CD4-positive, alpha-beta T cell treated with Interleukin-4 for 4 hours (primary cell): Measurements from ENCODE around the gene RIT1.
"Not testable (repeated sequence)": the region's sequence is repeated elsewhere in the genome, so short reads cannot be mapped to it uniquely, and the experiment has no call there.

Experiments used
- DNase-seq: peaks from one replicate; pipeline ENCODE4 v3.0.0-alpha.2; 2020

Gene RIT1

DNA sequence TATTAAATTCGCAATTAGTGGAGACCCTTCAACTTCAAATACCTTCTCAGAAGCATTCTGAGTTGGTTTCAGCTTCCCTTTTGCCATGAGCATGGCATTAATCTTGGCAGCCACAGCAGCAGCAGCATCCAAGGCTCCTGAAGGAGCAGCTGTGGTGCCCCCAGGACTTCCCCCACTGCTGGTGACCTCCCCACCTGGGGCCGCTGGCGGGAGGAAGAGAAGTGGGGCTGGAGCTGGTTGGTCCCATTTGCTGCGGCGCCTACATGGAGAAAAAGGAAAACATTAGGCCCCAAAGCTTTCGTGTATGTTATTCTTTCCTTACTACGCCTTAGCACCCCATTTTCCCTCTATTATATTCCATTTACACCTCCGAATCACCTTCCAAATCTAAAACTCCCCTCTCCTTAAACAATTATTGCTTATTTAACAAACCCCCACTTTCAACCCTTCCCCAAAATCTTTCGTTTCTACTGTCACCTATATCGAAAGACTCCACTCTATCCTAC is 22.5 kb upstream of the RIT1 start:
- no peak for DNase-seq

GRCh38 chr1:155932487-155932886 is 21.3 kb upstream of the RIT1 start:
- DNase-seq, result no peak

- DNase-seq, result no peak
Observed at GRCh38 chr1:155932081-155932480, 20.9 kb upstream of the RIT1 start.

DNA sequence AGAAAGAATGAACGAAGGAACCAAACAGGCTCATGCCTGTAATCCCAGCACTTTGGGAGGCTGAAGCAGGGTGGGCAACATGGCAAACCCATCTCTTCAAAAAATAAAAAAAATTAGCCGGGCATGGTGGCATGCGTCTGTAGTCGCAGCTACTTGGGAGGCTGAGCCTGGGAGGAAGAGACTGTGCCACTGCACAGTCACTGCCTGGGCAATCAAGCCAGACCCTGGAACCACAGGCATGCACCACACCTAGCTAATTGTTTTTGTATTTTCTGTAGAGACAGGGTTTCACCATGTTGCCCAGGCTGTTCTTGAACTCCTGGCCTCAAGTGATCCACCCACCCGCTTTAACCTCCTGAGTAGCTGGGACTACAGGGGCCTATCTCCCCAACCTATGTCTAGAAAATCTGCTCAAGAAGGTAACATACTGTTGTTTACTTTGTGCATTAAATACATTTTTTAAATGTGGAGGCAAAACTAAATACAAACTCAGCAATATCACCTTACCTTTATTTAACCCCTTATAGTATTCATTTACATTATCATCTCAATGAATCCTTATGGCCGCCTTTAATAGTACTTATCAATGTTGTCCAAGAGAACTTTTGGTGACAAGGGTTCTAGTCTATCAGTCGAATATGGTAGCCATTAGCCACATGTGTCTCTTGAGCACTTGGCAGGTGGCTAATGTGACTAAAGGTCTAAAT is 20.3 kb upstream of the RIT1 start:
- DNase-seq, result no peak

DNA sequence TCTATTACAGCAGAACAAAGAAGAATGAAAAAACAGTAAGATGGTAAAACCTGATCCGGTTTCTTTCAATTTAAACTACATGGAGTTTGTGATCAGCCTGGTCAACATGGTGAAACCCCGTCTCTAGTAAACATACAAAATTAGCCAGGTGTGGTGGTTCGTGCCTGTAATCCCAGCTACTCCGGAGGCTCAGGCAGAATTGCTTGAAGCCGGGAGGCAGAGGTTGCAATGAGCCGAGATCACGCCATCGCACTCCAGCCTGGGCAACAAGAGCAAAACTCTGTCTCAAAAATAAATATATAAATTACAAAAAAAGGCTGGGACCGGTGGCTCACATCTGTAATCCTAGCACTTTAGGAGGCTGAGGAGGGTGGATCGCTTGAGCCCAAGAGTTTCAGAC is 19.6 kb upstream of the RIT1 start:
- not testable (repeated sequence) for DNase-seq

DNA sequence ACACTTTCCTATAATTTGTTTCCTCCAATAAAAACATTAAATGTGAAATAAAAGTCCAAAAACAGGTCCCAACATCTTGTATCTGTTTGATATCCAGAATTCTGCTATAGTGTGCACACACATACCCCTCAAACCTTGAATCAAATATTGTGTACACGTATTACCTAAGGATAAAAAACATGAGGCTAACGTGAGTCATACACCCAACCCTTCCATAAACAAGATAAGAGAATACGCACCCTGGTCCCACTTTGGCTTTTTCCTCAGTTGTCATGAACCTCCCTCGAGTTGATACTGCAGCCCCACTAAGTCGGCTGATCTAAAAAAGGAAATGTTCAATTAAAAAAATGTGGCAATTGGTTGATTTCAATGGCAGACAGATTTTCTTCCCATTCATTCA is 17.9 kb upstream of the RIT1 start:
- no peak for DNase-seq

- DNase-seq, result no peak
Observed at GRCh38 chr1:155925506-155925905, 14.4 kb upstream of the RIT1 start.

GRCh38 chr1:155920717-155921116 is 9.6 kb upstream of the RIT1 start:
- no peak for DNase-seq

GRCh38 chr1:155919801-155920200 is 8.7 kb upstream of the RIT1 start:
- no peak for DNase-seq

GRCh38 chr1:155918660-155919059 is 7.5 kb upstream of the RIT1 start:
- no peak for DNase-seq

DNA sequence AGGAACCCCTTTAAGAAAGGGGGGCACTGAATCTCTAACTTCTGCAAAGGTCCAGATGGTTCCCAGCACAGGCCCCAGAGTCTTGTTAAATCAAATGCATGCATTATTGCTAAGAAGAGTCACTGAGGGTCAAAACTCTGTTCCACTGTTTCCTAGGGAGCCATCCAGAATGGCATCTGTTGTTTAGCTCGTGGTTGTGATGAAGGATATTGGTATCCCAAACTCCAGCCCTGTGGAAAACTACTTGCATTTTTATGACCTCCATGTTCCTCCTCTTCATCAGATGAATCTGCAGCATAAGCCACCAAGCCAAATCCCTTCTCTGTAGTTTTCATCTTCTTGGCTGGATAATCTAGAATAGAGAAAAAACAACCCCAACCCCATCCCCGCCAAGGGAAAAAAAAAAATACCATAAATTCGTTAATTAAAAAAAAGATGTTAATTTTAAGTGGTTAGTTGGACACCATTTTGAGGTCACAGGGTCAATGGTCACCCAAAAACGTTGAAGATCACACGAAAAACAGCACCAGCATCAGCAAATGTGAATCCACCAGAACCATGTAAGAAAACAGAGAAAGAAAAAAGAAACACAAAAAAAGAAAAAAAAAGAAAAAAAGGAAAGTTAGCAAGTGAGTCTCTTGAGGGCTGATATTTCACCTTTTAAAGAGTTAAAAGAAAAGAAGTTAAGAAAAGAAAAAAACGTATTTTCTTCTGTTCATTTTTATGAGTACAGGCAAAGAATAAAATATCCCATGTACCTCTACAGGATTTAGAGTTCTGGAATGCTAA is 3.0 kb upstream of the RIT1 start:
- DNase-seq, result no peak

DNA sequence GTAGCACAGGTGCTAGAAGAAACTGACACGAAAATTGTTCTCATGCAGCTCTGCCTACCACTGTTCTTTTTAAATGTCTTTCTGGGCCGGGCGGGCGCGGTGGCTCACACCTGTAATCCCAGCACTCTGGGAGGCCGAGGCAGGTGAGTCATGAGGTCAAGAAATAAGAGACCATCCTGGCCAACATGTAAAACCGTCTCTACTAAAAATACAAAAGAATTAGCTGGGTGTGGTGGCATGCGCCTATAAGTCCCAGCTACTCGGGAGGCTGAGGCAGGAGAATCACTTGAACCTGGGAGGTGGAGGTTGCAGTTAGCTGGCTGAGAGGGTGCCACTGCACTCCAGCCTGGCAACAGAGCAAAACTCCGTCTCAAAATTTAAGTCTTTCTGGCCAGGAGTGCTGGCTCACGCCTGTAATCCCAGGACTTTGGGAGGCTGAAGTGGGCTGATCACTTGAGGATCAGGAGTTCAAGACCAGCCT is 947 bp upstream of the RIT1 start:
- no peak for DNase-seq

DNA sequence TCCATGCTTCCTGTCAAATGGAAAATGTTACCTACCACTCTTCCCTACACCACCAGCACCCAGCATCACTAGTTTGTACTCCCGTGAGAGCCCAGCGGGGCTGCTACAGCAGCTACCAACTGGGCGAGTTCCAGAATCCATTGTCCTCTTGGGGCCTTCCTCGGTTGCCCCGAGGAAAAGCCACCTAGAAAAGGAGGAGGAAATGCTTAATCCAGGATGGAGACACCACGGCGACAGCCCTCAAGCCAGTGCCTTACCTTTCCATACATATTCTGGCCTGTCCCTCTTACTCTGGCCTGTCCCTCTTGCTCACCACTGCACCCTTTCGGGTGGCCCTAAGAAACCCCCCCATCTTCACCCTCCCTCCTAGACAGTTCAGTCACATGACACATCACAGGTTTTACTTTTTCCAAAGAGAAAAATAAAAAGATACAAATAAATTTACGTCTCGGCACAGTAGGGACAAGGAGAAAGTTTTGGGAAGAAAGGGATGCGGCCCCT is 478 bp downstream of the RIT1 start:
- DNase-seq, result no peak

- no peak for DNase-seq
Observed at GRCh38 chr1:155909894-155910293, 1.3 kb downstream of the RIT1 start.

DNA sequence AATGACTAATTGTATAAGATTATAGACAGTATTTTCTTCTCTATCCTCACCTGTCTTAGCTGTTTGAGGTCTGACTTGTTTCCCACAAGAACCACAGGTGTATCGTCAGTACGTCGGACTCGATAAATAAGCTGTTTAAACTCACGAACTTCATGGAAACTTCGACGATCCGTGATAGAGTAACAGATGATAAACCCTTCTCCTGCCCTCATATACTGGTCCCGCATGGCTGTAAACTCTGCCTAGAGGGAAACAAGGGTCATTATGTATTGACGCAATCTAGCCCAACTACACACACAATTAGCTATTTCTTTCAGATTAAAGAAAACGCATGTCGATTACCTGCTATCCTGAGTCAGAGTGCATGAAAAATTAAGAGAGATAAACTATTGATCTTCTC is 6.9 kb downstream of the RIT1 start:
- no peak for DNase-seq

DNA sequence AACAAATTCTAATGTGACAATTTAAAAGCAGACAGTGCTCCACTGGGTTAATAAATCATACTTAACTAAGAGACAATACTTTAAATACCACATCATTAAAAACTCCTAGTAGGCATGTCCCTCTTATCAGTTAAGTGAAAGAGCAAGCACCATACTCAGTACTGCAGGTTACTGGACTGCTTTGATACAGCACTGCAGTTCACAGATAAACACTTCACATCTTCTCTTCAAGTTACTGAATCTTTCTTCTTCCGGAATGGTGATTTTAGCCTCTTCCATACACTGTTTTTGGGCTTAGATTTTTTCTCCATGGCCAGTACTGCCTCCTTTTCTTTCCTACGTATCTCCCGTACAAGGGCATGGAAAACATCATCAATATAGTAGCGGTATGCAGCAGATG is 11.0 kb downstream of the RIT1 start:
- no peak for DNase-seq

- no peak for DNase-seq
Observed at GRCh38 chr1:155899683-155900082, 11.5 kb downstream of the RIT1 start.

- DNase-seq, result no peak
Observed at GRCh38 chr1:155898888-155899287, 12.3 kb downstream of the RIT1 start.

DNA sequence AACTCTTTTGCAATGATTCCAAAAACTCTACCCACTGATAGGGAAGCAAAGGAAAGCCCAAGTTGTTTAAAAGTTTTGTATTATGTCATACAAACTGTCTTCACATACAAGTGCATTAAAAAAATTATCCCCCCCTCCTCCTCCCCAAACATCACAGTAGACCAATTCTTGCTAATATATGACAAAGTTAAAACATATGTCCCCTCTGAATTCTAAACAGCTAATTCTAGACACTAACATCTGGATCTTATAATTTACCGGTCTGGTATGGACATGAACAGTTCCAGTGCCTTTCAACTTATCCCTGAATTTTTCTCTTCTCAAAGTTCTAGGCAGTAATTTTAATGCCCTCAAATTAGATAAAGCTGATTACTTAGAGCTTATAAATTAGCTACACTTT is 13.4 kb downstream of the RIT1 start:
- no peak for DNase-seq

DNA sequence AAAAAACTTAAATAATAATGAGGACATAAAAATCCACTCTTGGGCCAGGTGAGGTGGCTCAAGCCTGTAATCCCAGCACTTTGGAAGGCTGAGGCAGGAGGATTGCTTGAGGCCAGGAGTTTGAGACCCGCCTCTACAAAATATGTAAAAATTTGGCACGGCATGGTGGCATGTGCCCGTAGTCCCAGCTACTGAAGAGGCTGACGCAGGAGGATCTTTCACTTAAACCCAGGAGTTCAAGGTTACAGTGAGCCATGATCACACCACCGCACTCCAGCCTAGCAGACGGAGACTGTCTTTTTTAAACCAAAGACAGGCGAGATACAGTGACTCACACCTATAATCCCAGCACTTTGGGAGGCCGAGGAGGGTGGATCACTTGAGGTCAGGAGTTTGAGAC is 14.7 kb downstream of the RIT1 start:
- DNase-seq, result not testable (repeated sequence)

DNA sequence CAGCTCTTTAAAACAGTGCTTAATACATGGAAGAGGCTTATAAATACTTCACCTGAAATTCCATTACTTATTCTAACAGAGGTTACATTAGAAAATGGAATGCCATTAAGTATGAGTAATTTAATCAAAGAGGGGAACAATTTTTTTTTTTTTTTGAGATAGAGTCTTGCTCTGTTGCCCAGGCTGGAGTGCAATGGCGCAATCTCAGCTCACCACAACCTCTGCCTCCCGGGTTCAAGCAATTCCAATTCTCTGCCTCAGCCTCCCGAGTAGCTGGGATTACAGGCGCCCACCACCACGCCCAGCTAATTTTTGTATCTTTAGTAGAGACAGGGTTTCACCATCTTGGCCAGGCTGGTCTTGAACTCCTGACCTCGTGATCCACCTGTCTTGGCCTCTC is 15.5 kb downstream of the RIT1 start:
- DNase-seq, result not testable (repeated sequence)

DNA sequence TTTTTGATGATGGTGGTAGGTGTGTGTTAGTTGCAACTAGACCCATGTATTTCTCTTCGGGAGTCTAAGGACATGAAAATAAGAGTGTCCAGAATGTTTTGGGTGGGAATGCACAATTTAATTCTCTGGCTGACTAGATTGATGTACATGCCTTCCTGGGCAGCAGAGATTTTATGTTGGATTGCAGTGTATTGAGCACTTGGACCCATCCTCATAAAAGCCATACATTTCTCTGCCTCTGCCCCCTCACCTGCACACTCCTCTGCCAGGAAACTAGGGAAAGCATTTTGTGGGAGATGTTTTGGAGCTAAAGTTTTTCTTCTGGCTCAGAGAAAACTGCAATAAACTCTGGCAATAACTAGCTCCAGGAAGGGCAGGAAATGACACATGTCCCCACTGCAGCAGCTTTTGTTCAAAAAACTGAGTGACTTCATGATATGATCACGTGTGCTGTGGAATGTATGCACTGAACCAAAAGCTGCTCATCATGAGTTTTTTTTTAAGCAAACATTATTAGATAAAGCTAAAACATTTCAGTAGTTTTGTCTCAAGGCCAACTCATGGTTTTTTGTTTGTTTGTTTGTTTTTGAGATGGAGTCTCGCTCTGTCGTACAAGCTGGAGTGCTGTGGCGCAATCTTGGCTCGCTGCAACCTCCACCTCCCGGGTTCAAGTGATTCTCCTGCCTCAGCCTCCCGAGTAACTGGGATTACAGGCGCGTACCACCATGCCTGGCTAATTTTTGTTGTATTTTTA is 17.6 kb downstream of the RIT1 start:
- DNase-seq, result peak; percentile 34

GRCh38 chr1:155892796-155893195 is 18.4 kb downstream of the RIT1 start:
- no peak for DNase-seq
